Neural cell (in vitro differentiated cells): ENCODE data around the gene NKD2. TPM values are rescaled to one million over a fixed set of nuclear protein-coding genes. Genes with fewer than 3 reads are reported as not detected.

Source experiments
- H2AFZ ChIP-seq: fragments of 200-600, 300-800 bp; sonication (generic), shearing (Covaris generic); 2 replicates; pipeline ENCODE4 v1.6.0; 2014; ENCODE audit warnings: low read depth, mild to moderate bottlenecking, antibody characterized with exemption, low read length, moderate library complexity
- H3F3A ChIP-seq: fragments of 200-600 bp; shearing (Covaris generic); 2 replicates; pipeline ENCODE4 v1.6.1; 2016; ENCODE audit warnings: mild to moderate bottlenecking, moderate library complexity, mixed read lengths, antibody characterized with exemption, low read length; ENCODE audit not compliant: insufficient read depth, poor library complexity, severe bottlenecking
- H3K27ac ChIP-seq: fragments of 200-600, 300-800 bp; sonication (generic), shearing (Covaris generic); 2 replicates; pipeline ENCODE4 v1.5.1; 2014; ENCODE audit warnings: mild to moderate bottlenecking, low read length, moderate library complexity
- H3K27me3 ChIP-seq: fragments of 300-800, 200-600 bp; sonication (generic), shearing (Covaris generic); 2 replicates; pipeline ENCODE4 v1.6.0; 2014; ENCODE audit warnings: mild to moderate bottlenecking, low read depth, low read length, moderate library complexity; ENCODE audit not compliant: insufficient read depth
- H3K36me3 ChIP-seq: fragments of 300-800, 200-600 bp; sonication (generic), shearing (Covaris generic); 2 replicates; pipeline ENCODE4 v1.5.1; 2014; ENCODE audit warnings: mild to moderate bottlenecking, antibody characterized with exemption, low read length, moderate library complexity; ENCODE audit not compliant: insufficient read depth
- H3K4me2 ChIP-seq: fragments of 300-800, 200-600 bp; sonication (generic), shearing (Covaris generic); 2 replicates; pipeline ENCODE4 v1.6.0; 2014; ENCODE audit warnings: mild to moderate bottlenecking, low read length
- H3K4me3 ChIP-seq: fragments of 300-800, 200-600 bp; sonication (generic), shearing (Covaris generic); 2 replicates; pipeline ENCODE4 v1.5.1; 2014; ENCODE audit warnings: mild to moderate bottlenecking, low read length, moderate library complexity
- H3K79me2 ChIP-seq: fragments of 200-600 bp; shearing (Covaris generic); replicated peaks from 2 replicates; pipeline ENCODE4 v1.6.0; 2014; ENCODE audit warnings: mild to moderate bottlenecking, low read length, moderate library complexity; ENCODE audit not compliant: insufficient read depth
- H3K9ac ChIP-seq: fragments of 300-800, 200-600 bp; sonication (generic), shearing (Covaris generic); 2 replicates; pipeline ENCODE4 v1.6.1; 2016; ENCODE audit warnings: mild to moderate bottlenecking, low read length, mixed read lengths
- H3K9me2 ChIP-seq: fragments of 200-600 bp; shearing (Covaris generic); 2 replicates; pipeline ENCODE4 v1.6.1; 2016; ENCODE audit warnings: mild to moderate bottlenecking, low read length, mixed read lengths; ENCODE audit not compliant: insufficient read depth
- H3K9me3 ChIP-seq: fragments of 200-600, 300-800 bp; sonication (generic), shearing (Covaris generic); 2 replicates; pipeline ENCODE4 v1.6.1; 2016; ENCODE audit warnings: mild to moderate bottlenecking, mixed run types, low read length, moderate library complexity, mixed read lengths
- H4K20me1 ChIP-seq: fragments of 200-600 bp; shearing (Covaris generic); 2 replicates; pipeline ENCODE4 v1.6.1; 2016; ENCODE audit warnings: mild to moderate bottlenecking, mixed run types; ENCODE audit not compliant: insufficient read depth
- EP300 ChIP-seq: fragments of 450-650 bp; conservative IDR thresholded peaks from 2 replicates; pipeline ENCODE4 v1.6.1; 2014; ENCODE audit warnings: antibody characterized with exemption, mild to moderate bottlenecking, moderate library complexity; ENCODE audit not compliant: poor library complexity, severe bottlenecking
- EZH2 ChIP-seq: fragments of 200-600, 300-800 bp; shearing (Covaris generic), sonication (generic); IDR thresholded peaks from 2 replicates; pipeline ENCODE4 v1.6.1; 2014; ENCODE audit warnings: antibody characterized with exemption, low read length, borderline replicate concordance, mild to moderate bottlenecking; ENCODE audit not compliant: insufficient read depth, poor library complexity, severe bottlenecking
- MXI1 ChIP-seq: fragments of 450-650 bp; conservative IDR thresholded peaks from 2 replicates; pipeline ENCODE4 v1.6.1; 2014; ENCODE audit warnings: antibody characterized with exemption, mild to moderate bottlenecking; ENCODE audit not compliant: poor library complexity, severe bottlenecking
- POLR2AphosphoS5 ChIP-seq: IDR thresholded peaks from 2 replicates; pipeline ENCODE4 v1.6.1; 2012
- RAD21 ChIP-seq: fragments of 450-650 bp; conservative IDR thresholded peaks from 2 replicates; pipeline ENCODE4 v1.6.1; 2014; ENCODE audit warnings: antibody characterized with exemption, mild to moderate bottlenecking, moderate library complexity
- SMC3 ChIP-seq: fragments of 450-650 bp; conservative IDR thresholded peaks from 2 replicates; pipeline ENCODE4 v1.6.1; 2014; ENCODE audit warnings: antibody characterized with exemption, mild to moderate bottlenecking, moderate library complexity; ENCODE audit not compliant: poor library complexity
- TAF1 ChIP-seq: IDR thresholded peaks from 2 replicates; pipeline ENCODE4 v1.6.1; 2012; ENCODE audit warnings: low read depth
- polyA plus RNA-seq: library from polyadenylated mRNA; depleted of rRNA; stranded (reverse); fragments of >200 nt; gene quantifications from 2 replicates; pipeline ENCODE4 v1.2.3, GENCODE V29; 2014
- TF ChIP-seq, protein P1 (sequence below): IDR thresholded peaks from 2 replicates; pipeline ENCODE4 v1.6.1; 2012; ENCODE audit warnings: borderline replicate concordance
- TF ChIP-seq, protein P2 (sequence below): fragments of 450-650 bp; IDR thresholded peaks from 2 replicates; pipeline ENCODE4 v1.5.1; 2014; ENCODE audit warnings: antibody characterized with exemption, mild to moderate bottlenecking, moderate library complexity; ENCODE audit not compliant: poor library complexity, severe bottlenecking

Gene NKD2
- polyA plus RNA-seq, 1 donor from 2014 or later: 7.2 TPM

DNA sequence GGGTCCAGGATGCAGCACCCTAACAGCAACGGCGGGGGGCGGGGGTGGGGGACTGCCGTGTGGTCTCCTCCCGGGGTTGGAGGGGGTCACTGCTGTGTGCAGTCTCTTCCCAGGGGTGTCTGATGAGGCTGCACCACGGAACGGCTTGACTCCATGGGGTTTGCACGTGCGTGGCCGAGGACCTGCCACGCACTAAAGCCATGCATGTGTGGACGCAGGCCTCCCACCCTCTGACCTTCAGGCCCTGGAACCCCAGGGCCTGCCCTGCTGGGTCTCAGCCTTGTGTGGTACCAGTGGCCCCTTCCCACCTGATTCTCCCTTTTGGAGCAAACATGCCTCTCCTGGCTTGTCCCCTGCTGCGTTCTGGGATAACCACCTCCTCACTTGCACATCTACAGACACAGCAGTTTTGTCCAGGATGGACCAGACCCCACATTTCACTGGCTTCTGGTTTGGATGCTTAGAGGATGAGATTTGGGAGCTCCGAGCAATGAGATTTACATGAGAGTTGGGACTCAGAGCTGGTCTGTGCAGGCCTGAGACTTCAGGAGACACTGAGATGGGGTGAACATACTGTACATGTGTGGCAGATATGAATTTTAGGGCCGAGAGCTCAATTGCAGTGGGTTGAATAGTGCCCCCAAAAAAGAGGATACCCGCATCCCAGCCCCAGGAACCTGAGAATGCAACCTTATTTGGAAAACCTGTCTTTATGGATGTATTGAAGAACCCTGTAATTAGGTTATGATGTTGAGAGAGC lies 57.5 kb downstream of the NKD2 start:
- no peak overlapping the region for H2AFZ ChIP-seq
- H3F3A ChIP-seq: no peaks in the 10 kb centered on the region
- no peak overlapping the region for H3K27ac ChIP-seq
- TF ChIP-seq, protein P1, sequence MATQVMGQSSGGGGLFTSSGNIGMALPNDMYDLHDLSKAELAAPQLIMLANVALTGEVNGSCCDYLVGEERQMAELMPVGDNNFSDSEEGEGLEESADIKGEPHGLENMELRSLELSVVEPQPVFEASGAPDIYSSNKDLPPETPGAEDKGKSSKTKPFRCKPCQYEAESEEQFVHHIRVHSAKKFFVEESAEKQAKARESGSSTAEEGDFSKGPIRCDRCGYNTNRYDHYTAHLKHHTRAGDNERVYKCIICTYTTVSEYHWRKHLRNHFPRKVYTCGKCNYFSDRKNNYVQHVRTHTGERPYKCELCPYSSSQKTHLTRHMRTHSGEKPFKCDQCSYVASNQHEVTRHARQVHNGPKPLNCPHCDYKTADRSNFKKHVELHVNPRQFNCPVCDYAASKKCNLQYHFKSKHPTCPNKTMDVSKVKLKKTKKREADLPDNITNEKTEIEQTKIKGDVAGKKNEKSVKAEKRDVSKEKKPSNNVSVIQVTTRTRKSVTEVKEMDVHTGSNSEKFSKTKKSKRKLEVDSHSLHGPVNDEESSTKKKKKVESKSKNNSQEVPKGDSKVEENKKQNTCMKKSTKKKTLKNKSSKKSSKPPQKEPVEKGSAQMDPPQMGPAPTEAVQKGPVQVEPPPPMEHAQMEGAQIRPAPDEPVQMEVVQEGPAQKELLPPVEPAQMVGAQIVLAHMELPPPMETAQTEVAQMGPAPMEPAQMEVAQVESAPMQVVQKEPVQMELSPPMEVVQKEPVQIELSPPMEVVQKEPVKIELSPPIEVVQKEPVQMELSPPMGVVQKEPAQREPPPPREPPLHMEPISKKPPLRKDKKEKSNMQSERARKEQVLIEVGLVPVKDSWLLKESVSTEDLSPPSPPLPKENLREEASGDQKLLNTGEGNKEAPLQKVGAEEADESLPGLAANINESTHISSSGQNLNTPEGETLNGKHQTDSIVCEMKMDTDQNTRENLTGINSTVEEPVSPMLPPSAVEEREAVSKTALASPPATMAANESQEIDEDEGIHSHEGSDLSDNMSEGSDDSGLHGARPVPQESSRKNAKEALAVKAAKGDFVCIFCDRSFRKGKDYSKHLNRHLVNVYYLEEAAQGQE: no peak
- no peak for TF ChIP-seq MXI1
- no peak for TF ChIP-seq EZH2
- TF ChIP-seq SMC3: no peak
- no peak for TF ChIP-seq EP300
- no peak for TF ChIP-seq POLR2AphosphoS5
- no peak for TF ChIP-seq RAD21
- no peak for TF ChIP-seq TAF1
- TF ChIP-seq, protein P2, sequence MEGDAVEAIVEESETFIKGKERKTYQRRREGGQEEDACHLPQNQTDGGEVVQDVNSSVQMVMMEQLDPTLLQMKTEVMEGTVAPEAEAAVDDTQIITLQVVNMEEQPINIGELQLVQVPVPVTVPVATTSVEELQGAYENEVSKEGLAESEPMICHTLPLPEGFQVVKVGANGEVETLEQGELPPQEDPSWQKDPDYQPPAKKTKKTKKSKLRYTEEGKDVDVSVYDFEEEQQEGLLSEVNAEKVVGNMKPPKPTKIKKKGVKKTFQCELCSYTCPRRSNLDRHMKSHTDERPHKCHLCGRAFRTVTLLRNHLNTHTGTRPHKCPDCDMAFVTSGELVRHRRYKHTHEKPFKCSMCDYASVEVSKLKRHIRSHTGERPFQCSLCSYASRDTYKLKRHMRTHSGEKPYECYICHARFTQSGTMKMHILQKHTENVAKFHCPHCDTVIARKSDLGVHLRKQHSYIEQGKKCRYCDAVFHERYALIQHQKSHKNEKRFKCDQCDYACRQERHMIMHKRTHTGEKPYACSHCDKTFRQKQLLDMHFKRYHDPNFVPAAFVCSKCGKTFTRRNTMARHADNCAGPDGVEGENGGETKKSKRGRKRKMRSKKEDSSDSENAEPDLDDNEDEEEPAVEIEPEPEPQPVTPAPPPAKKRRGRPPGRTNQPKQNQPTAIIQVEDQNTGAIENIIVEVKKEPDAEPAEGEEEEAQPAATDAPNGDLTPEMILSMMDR: no peak
- no peak overlapping the region for H3K4me2 ChIP-seq
- no peak overlapping the region for H3K4me3 ChIP-seq
- no peaks in the 10 kb centered on the region for H3K36me3 ChIP-seq
- H4K20me1 ChIP-seq: no peaks in the 10 kb centered on the region
- no peaks in the 10 kb centered on the region for H3K9me3 ChIP-seq
- H3K9ac ChIP-seq: no peak overlapping the region
- H3K79me2 ChIP-seq: no peaks in the 10 kb centered on the region
- H3K9me2 ChIP-seq: no peaks in the 10 kb centered on the region
- no peaks in the 10 kb centered on the region for H3K27me3 ChIP-seq

DNA sequence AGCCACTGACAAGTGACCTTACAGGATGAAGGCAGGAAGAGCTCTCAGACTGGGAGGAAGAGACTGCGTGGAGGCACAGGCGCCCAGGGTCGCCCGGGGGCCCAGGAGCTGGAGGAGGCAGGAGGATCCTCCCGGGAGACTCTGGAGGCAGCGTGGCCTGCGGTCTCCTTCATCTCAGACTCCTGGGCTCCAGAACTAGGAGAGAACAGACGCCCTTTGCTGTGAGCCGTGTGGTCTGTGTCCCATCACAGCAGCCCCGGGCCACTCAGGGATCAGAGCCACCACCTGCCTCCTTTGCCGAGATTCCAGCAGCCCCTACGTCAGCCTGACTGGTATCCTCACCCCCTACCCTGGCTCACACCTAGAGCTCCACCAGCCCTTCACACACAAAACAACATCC lies 58.1 kb downstream of the NKD2 start:
- H3K9me2 ChIP-seq: no peaks in the 10 kb centered on the region
- H3K27ac ChIP-seq: no peak overlapping the region
- no peak overlapping the region for H2AFZ ChIP-seq
- H3K4me2 ChIP-seq: no peak overlapping the region
- H3K9me3 ChIP-seq: no peaks in the 10 kb centered on the region
- H3K9ac ChIP-seq: no peak overlapping the region
- H3F3A ChIP-seq: no peaks in the 10 kb centered on the region
- no peak overlapping the region for H3K4me3 ChIP-seq
- H3K79me2 ChIP-seq: no peaks in the 10 kb centered on the region
- TF ChIP-seq EZH2: no peak
- no peaks in the 10 kb centered on the region for H3K27me3 ChIP-seq
- H4K20me1 ChIP-seq: no peaks in the 10 kb centered on the region
- H3K36me3 ChIP-seq: no peaks in the 10 kb centered on the region
